CMK (cell line): ENCODE measurements around the gene MEF2D.

Source experiments
- DNase-seq: peaks from one replicate; pipeline ENCODE4 v3.0.0-alpha.2; 2010; ENCODE audit warnings: low read depth

Gene MEF2D

DNA sequence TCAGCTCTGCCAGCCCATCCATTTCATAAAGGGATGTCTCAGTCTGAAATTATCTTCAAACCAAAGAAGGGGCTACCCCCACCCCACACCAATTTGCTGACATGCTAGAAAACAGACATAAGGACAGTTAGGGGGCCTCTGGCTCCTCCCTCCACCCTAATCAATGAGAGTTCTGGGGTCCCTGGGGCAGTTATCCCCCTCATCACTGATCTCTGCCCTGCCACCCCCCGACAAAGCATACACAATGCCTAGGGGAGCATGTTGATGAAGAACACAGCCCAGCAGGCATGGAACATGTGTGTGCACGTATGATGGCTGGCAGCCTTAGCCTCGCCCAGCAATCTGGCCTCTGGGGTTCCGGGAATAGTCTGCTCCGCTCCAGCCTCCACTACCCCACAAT, 72.6 kb downstream of the MEF2D start:
- no peak for DNase-seq

DNA sequence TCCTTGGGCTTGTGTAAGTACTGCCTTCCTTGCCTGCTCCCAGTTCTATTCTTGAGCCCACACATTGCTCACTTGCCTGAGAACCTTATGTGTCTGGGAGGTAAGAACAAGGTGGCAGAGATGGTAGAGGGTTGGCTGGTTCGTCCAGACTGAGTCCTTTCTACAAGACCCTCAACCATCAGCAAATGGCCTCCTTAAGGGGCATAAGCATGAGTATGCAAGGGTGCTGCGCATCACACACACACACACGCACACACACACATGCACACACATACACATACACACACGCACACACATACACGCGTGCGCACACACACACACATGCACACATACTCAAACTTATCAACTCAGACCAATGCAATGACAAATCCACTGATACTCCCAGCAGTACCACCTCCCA, 74.6 kb downstream of the MEF2D start:
- DNase-seq, result no peak

DNA sequence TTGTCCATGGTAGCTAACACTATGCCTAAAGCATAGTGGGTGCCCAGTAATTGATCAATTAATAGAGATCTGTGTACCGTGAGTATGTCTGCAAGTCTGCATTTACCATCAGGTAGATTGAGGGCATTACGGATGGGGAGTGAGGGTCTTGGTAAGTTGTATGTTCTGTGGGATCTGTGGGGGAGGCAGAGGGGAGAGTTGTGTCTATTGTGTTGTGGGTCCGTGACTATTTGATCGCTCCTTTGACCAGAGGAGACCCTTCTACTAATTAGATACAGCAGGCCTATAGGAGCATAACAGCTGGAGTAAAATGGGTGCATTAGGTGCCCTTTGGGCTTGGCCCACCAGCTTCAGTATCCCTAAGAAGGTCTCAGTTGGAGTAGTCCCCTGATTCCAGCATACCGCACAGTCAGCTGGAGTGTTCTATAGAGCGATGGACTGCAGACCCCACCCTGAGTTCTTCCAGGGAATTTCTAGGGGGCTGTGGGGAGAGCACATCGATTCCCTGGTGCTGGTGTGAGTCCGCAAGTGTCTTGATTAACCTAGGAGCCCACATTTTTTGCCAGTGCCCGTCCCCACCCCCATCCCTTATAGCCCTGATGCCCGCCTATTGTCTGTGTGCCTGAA, 75.7 kb downstream of the MEF2D start:
- no peak for DNase-seq

DNA sequence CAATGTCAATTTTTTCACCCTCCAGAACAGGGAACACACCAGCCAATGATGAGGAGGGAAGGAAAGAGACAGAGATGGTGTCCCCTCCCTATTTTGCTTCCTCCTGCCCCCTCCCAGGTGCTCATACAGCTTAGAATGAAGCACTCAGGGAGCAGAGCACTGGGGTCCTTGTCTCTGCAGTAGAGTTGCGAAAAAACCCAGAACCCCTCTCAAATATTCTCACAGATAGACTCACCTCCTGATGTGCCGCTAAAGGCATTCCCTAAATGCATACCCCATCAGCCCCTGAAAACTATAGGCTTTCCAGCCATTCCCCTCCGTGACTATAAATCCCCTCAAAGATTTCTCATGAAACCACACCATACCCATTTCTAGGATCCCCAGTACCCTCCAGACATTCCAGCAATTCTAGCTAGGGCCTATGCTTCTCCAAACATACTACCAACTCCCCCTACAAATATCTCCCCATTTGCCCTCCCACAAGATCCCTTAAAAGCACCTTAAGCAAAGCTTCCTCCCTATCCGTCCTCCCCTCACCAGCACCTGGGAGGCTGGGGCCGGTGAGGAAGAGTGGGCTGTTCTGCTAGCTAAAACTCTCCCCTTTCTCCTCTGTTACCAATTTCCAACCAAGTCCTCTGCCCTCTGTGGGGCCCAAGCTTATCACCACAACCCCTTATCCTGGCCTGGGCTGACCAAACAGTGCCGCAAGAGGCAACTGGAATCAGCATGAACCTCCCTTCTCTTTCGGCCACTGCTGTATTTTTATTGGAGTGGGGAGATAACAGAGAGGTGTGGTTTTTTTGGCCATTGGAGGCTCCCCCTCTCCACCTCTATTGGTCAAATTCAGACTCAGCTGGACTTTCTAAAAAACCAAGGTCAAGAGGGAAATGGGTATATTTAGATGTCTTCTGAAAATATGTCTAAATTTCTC, 76.9 kb downstream of the MEF2D start:
- no peak for DNase-seq

DNA sequence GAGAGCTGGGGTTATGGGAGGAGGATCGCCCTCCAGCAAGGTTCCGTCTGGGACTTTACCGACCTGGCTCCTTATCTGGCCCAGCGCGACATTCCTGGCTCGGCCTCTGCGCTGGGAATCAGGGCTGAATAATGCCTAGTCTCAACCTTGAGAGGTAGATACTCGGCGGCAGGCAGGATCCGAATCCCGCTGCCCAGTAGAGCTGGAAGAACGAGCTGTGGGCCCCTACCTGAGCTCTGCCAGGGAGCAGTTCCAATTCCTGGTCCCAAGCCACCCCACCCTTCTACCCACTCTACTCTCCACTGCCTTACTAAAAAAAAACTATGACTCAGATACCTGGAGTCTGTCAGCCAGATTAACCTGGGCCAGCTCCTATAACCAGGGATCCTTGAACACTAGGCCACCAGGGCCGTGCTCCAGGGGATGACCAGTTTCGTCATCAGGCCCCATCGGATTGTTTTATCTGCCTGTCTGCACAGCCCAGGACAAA, 77.9 kb downstream of the MEF2D start:
- DNase-seq, result no peak

DNA sequence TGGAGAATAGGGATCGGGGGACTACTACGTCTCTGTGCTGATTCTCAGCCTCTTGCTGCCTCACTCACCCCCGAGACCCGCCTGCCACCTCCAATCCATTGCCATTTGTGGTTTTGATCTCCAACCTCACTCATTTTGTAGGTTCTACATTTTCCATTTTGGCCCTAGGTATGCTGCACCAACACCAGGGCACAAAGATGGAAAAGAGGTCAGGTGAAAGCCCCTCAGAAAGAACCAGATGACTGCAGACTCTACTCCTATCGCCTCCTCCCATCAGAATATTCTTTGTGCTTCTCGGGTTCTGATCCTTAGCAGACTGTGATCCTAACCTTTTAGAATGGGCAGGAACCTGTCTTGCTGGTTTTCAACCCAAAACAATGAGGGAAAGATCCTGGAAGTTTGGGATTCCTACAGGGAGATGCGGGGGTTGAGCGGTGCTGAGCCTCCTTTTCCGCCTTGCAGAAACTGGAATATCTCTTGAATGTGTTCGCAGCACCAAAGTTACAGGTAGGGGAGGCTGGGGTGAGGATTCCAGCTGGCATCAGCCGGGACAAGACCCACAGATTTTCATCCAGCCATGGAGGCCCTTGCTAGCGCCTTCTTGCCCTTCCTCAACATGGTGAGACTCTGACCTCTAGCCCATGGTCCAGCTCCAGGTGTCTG, 78.5 kb downstream of the MEF2D start:
- no peak for DNase-seq

DNA sequence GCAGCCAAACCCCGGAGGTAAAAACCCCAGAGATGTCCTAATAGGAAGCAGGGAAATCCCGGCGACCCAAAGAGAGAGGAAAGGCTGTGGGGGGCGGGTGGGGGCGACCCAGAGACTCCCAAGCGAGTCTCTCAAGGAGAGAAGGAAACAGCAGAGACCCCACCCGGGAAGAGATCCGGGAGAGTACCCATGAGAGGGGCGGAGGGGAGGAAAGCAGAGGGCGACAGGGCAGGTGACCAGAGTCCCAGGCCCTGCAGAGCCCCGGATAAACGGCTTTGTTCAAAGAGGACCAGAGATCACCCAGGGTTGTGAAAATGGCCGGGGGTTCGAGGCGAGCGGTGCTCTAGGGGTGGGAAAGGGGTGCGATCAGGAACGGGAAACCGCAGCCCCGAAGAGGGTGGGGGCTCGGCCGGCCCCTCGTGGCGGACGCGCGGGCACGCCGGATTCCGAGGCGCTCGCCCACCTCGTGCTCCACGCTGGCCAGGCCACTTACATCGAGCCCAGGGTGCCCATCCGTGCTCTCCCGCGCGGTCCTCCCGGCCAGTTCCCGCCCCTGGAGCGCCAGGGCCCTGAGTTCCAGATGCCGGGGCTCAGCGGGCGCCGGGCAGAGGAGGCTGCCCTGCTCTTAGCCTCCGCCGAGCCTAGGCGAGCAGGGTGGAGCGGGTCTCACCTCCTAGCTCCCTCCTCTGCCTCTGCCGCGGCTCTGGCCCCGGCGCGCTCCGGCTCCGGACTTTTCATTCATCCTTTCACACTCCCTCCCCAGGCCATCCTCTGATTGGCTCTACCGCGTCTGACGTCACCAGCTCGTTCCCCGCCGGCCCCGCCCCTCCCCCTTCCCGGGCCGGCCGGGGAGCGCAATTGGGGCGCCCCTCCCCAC, 79.3 kb downstream of the MEF2D start:
- DNase-seq, result no peak

DNA sequence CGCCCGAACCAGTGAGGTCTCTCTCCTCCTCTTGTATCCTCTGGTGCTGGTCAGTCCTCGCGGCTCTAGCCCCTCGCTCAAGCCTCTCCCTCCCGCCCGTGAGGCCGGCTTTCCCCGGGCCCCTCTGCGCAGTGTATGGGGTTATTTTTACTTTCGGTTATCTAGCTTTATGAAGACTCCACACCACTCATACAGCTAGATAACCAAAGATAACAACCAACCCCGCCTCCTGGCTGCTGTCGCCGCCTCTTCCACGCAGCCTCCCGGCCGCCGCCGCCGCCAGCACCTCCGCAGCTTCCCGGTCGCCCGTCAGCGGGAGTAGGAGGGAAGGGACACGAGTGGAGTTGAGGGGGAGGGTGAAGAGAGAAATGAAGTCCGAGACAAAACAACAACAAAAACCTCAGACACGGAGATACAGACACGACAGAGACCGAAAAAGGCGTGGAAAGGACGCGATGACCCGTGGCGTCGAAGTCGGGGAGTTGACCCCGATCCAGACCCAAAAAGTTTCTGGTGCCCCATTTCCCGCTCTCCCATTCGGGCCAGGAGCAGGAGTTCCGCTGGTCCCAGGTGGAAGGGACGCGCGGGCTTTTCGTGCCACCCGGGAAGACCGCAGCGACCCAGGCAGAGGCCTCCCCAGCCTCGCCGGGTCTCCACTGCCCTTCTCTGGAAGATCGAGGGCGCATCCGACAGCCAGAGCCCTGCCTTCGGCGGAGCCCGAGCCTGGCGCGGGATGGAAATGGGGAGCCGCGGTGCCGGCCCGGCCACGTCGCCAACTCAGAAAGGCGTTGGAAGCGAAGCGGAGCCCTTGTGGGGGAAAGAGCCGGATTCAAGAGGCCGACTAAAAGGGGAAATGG, 80.1 kb downstream of the MEF2D start:
- DNase-seq, result no peak

DNA sequence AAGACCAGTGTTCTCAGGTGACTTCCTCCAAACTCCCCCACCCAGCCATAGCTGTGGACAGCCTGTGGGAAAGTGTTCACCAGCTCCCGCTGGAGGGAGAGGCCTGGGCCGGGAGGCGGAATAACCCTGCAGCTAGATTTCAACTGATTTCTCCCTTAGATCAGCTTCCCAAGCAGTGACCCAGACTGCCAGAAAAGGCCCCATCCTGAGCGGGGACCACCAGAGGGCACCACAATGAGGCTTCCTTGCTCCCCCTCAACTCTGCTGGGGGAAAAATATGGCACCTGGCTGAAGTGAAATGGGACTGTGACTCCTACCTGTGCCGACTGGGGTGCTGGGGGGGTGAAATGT, 80.7 kb downstream of the MEF2D start:
- DNase-seq, result no peak

DNA sequence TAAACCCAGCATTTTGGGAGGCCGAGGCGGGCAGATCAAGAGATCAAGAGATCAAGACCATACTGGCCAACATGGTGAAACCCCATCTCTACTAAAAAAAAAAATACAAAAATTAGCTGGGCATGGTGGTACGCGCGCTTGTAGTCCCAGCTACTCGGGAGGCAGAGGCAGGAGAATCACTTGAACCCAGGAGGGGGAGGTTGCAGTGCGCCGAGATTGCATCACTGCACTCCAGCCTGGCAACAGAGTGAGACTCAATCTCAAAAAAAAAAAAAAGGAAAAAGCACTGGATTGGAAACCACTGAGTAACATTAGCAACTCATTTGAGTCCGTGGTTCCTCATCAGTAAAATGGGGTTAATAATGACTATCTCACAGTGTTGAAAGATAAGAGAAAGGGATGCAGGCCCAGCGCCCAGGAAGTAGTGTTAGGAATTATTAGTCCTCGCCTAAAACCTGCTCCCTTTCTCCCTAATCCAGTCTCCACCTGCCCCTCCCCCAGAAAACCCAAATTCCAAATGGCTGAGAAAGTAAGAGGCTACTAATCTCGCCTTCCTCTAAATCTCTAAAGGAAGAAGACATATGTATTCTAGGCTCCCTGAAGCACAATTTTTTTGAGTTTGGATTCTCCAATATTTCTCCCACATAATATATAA, 82.0 kb downstream of the MEF2D start:
- no peak for DNase-seq

DNA sequence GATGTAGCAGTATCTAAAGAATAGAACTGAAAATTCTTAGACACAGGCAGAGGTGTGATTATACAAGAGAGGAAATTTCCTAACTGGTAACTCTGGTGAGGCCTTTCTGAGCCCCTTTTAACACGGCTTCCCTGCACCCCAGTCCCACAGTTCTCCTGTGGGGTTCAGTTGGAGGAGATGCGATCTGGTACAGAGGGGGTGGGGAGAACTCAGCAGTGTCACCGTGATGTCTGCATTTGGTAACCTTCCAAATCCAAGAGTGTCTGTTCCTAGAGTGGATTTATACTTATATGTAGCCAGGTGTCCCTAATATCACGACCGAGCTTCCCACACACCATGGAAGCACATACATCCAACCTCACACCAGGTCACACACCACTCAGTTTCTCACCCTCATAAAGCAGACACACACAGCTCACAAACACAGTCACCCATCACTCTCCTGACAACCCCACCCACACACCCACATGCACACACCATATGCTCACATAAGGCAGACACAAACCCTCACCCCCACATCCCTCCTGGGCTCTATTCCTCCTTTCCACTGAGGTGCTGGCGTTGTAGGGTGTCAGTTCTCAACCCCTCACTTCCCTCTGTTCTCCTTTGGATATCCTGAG, 83.1 kb downstream of the MEF2D start:
- DNase-seq, result no peak

DNA sequence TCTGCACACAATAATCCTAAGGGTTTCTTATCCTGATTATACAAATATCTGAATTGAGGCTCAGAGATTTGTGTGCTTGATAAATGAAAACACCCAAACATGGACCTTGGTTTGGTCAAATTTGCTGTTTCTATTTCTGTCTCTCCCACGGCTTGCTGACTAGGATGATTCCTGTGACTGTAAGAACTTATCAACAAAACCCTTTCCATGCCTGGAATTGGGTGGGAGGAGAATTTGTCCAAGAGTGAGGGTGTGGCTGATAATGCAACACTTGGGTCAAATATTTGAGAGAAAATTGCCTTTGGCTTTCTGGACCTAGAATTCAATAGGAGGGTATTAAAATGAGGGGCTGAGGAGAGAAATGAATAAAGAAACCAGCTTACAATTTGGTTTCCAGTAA, 83.6 kb downstream of the MEF2D start:
- DNase-seq, result no peak

DNA sequence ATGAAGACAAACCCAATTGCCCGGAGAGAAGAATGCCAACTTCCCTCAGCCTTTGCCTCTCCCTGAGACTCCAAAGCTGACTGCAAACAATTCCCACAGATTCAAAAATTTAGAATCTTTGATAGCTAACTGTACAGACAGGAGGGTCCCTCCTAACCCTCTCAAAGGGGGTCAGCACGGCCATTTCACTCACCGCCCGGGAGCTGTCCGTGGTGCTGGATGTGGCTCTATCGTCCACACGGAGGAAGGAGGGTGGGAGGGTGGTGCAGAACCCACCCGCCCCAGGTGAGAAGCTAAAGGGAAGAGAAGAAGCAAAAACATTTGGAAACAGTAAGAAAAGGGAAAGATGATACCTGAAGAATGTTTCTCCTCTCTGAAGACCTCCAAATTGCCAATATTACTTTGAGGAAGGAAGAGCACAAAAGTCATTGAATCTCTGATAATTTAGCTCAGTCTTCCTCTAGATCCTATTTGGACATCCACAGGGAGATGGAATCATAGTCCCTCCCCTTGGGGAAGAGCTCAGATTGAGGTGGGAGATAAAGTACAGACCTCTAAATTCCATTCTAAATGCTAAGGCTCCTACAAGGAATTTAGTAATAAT, 86.0 kb downstream of the MEF2D start:
- DNase-seq, result no peak
